ENCODE results near the gene AGTRAP. TPM values are rescaled to one million over a fixed set of nuclear protein-coding genes. Genes with fewer than 3 reads are reported as not detected.

Gene AGTRAP
- total RNA-seq, 6 experiments from 2014 or later = 31.4 to 41.4 (median 33.6) TPM

DNA sequence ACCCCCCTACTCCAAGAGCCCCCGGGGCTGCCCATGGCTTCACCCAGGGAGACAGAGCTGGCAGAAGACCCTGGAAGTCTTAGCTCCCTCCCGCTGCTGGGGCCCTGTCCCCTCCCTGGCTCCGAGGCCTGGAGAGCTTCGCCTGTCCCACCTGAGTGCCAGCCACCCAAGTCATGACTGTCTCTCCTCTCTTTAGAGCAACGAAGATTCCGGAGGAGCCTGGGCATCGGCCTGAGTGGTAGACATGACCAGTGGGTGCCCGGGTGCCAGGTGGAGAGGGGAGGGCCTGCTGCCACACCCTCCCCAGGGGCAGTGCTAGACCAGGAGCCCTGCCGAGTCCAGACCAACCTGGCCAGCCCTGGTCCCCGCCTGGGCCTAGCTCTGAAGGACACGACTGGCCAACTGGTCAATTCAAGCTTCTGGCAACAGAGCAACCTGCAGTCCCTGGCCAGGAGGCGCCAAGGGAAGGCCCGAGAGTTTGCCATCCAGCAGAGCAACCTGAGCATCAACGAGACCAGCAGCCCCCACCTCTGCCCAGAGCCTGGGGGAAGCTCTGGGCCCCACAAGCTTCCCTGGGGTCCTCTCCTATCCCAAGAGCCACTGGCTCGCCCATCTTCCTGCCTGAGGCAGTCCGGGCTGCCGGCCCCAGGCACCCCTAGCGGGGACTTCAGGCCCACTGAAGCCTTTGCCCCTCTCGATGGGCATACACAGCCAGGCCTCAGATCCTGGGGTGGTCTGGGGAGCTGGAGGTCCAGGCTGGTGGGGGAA, 29.9 kb downstream of the AGTRAP start:
- peaks cover 44% of the 10 kb centered on the region for H3K27me3 Mint-ChIP-seq (ENCODE audit: insufficient read depth)
- no peak for DNase-seq
- H3K9me3 Mint-ChIP-seq = no peaks in the 10 kb centered on the region
- no peak overlapping the region for H3K4me3 Mint-ChIP-seq
- H3K4me1 Mint-ChIP-seq (ENCODE audit: low read depth) = no peaks in the 10 kb centered on the region
- H3K27ac Mint-ChIP-seq = no peak overlapping the region
- TF ChIP-seq, protein P1, sequence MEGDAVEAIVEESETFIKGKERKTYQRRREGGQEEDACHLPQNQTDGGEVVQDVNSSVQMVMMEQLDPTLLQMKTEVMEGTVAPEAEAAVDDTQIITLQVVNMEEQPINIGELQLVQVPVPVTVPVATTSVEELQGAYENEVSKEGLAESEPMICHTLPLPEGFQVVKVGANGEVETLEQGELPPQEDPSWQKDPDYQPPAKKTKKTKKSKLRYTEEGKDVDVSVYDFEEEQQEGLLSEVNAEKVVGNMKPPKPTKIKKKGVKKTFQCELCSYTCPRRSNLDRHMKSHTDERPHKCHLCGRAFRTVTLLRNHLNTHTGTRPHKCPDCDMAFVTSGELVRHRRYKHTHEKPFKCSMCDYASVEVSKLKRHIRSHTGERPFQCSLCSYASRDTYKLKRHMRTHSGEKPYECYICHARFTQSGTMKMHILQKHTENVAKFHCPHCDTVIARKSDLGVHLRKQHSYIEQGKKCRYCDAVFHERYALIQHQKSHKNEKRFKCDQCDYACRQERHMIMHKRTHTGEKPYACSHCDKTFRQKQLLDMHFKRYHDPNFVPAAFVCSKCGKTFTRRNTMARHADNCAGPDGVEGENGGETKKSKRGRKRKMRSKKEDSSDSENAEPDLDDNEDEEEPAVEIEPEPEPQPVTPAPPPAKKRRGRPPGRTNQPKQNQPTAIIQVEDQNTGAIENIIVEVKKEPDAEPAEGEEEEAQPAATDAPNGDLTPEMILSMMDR (IDR thresholded peaks at IDR 0.05) = no peak
- no peaks in the 10 kb centered on the region for H3K36me3 Mint-ChIP-seq (ENCODE audit: low read depth)

DNA sequence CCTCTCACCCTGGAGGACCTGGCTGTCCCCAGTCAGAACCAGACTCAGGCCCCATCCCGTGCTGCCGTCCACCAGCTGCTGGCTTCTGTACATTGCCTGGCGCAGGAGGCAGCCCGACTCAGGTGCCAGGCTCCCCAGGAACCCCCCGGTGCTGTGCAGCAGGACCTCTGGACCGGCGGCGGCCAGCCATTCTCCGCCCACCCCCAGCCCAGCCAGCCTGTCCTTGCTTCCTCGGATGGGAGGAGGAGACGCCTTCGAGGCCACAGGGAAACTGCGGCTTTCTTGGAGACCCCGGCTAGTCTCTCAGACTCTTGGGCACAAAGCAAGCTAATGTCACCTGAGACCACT, 30.5 kb downstream of the AGTRAP start:
- Mint-ChIP-seq H3K27ac (no peak overlapping the region), H3K9me3 (no peaks in the 10 kb centered on the region), H3K27me3 (ENCODE audit: insufficient read depth) (peaks cover 40% of the 10 kb centered on the region), H3K4me1 (ENCODE audit: low read depth) (no peaks in the 10 kb centered on the region), H3K36me3 (ENCODE audit: low read depth) (no peaks in the 10 kb centered on the region), H3K4me3 (no peak overlapping the region)
- DNase-seq = no peak
- TF ChIP-seq, protein P1 (IDR thresholded peaks at IDR 0.05) = no peak

DNA sequence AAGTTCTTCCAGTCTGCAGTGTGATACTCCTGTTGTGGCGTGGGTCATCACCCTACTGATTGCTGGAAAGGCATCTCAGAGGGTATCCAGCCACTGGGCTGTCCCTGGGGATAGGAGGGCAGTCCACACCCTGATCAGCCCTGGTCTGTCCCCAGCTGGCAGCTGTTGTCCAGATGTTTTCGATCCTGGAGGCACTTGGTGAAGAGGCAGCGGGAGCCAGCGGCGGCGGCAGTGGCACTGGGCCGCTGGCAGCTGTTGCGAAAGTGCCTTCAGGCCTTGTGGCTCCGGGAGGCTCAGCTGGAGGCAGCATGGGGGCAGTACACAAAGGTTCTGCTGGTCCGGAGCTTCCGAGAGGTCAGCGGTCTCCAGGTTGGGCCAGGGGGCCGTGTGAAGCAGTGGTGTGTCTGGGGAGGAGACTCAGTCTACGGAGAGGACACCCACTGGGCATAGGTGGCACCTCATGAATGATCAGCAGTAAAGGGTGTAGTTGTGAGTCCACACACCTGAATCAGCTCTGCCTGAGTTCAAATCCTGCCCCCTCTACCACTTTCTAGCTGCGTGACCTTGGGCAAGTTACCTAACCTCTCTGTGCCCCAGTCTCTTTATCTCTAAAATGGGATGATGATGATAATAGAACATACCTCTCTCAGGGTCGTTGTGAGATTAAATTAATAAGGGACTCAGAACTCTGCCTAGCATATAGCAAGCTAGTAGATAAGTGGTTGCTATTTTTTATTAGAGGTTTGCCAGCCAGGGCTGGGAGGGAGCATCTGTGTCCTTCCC, 32.2 kb downstream of the AGTRAP start:
- TF ChIP-seq, protein P1 (IDR thresholded peaks at IDR 0.05) = no peak
- Mint-ChIP-seq H3K9me3 (no peaks in the 10 kb centered on the region), H3K27ac (no peak overlapping the region), H3K36me3 (ENCODE audit: low read depth) (no peaks in the 10 kb centered on the region), H3K4me1 (ENCODE audit: low read depth) (no peaks in the 10 kb centered on the region), H3K4me3 (no peak overlapping the region), H3K27me3 (ENCODE audit: insufficient read depth) (peaks cover 27% of the 10 kb centered on the region)
- DNase-seq = no peak

DNA sequence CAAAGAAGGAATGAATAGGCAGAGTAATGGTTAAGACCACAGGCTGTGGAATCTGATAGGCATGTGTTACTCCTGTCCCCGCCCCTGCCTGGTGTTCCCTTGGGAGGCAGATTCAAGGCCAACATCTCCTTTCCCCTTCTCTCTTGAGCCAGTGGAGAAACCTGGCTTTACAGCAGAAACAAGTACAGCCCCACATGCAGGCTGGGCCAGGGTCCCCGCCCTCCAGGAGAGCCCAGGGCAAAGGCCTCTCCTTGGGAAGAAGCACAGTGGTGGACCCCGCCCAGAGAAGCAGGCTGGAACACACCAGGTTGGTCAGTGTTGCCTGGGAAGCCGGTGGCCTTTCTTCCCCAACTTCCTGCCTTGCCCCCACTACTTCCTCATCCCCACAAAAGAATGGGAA, 32.9 kb downstream of the AGTRAP start:
- H3K36me3 Mint-ChIP-seq (ENCODE audit: low read depth) = no peaks in the 10 kb centered on the region
- peaks cover 25% of the 10 kb centered on the region for H3K27me3 Mint-ChIP-seq (ENCODE audit: insufficient read depth)
- H3K9me3 Mint-ChIP-seq = no peaks in the 10 kb centered on the region
- no peak overlapping the region for H3K27ac Mint-ChIP-seq
- no peaks in the 10 kb centered on the region for H3K4me1 Mint-ChIP-seq (ENCODE audit: low read depth)
- TF ChIP-seq, protein P1 (IDR thresholded peaks at IDR 0.05) = no peak
- DNase-seq = no peak
- H3K4me3 Mint-ChIP-seq = no peak overlapping the region

DNA sequence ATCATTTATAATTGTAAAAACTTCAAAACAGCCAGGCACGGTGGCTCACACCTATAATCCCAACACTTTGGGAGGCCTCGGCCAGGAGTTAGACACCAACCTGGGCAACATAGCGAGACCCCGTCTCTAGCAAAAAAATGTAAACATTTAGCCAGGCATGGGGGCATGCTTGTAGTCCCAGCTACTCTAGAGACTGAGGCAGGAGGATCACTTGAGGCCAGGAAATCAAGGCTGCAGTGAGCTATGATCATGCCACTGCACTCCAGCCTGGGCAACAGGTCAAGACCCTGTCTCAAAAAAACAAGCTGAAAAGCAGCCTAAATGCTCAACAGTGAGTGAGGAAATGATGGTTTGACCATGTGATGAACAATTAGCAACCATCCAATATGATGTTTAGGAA, 33.3 kb downstream of the AGTRAP start:
- no peak overlapping the region for H3K4me3 Mint-ChIP-seq
- TF ChIP-seq, protein P1 (IDR thresholded peaks at IDR 0.05) = no peak
- no peaks in the 10 kb centered on the region for H3K4me1 Mint-ChIP-seq (ENCODE audit: low read depth)
- no peaks in the 10 kb centered on the region for H3K9me3 Mint-ChIP-seq
- H3K36me3 Mint-ChIP-seq (ENCODE audit: low read depth) = no peaks in the 10 kb centered on the region
- no peak overlapping the region for H3K27ac Mint-ChIP-seq
- peaks cover 23% of the 10 kb centered on the region for H3K27me3 Mint-ChIP-seq (ENCODE audit: insufficient read depth)
- no peak for DNase-seq
